Activated CD4-positive, alpha-beta T cell treated with anti-CD3 and anti-CD28 coated beads, Interleukin-2, Interleukin-4, amounts not matched to agents 100 ng/mL and 50 ng/mL, durations not matched to agents 16 hours and 8 hours (primary cell): ENCODE results near the gene SHISA9.

Source experiments
- DNase-seq: peaks from one replicate; pipeline ENCODE4 v3.0.0-alpha.2; 2020; ENCODE audit warnings: low spot score

Gene SHISA9

DNA sequence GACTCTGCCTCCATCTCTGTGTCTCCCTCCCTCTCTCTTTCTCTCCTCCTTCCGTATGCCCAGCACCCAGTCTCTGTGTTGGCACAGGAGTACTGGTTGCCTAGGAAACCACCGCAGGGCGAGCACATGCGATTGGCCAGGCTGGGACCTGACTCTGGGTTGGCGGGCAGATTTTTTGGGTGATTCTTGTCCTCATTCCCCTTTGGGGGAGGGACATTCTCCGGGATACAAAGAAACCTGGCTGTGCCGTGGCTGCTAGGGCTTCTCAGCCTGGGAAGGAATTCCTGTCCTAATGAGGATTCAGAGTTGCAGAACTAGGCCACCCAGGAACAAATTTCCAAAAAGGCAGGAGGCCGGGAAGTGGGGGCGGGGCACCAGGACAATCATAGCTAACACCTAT lies 168.9 kb downstream of the SHISA9 start:
- no peak for DNase-seq

DNA sequence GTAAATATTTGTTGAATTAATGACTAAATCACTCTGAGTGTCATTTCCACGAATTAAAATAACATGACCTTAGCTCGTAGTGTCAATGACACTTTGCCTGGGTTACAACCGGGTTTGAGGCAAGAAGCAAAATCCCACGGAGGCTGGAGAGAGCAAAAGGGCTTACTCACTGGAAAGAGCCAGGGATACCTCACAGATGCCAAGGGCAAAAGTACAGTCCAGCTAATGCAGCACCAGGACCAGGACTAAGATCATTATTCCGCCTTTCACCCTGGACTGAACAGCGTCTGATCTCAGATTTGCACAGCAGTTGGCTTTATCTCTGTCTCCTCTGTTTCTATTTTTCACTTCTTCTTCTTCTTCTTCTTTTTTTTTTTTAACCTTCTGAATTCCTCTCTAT lies 175.5 kb downstream of the SHISA9 start:
- no peak for DNase-seq

DNA sequence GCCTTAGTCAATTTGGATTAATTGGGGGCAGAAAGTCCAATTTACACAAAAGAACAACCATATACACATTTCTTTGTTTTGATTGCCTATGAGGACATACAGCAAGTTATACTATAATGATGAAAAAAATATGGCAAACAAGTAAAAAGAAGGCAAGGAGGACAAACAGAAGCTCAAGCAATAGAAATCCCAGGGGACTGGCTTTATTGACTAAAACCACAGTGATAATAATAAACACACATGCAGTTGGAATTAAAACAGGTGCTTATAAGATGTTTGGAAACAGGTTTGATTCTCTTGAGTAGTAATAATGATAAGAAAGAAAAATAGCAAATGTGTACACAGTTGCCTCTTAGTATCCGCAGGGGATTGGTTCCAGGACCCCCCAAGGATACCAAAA lies 176.4 kb downstream of the SHISA9 start:
- DNase-seq = no peak

DNA sequence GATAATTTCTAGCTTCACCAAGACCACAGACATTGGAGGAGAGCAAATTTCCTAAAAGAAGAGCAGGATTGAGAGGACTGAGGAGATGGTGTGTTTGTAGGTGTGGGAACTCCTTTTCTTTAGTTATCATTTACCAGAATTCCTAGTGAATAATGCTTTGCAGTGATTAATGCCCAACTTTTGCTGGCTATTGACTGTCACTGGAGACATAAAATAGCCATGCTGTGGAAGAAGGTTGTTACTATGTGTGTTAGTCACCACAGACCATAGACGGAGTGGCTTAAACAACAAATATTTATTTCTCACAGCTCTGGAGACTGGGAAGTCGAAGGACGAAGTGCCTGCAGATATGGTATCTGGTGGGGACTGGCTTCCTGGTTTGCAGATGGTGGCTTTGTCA lies 179.1 kb downstream of the SHISA9 start:
- DNase-seq = no peak

DNA sequence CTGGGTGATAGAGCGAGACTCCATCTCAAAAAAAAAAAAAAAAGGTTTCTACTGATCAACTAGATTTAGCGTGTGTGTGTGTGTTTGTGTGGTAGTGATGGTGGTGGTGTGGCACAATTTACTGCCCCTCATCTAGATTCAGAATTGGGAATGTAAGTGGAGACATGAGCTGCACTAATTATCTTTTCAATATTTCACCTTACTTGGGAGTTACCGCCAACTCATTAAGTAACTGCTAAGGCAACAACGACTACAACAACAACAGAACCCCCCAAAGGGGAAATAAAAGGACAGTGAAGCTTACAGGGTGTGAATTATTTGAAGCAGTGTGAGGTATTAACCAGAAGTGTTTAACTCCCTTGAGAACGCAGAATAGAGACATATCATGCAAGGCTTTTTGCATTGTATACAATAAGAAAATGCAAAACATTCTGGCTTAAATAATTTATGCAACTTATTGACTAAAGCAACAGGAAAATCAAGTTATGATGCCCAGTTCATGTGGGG lies 180.5 kb downstream of the SHISA9 start:
- no peak for DNase-seq

DNA sequence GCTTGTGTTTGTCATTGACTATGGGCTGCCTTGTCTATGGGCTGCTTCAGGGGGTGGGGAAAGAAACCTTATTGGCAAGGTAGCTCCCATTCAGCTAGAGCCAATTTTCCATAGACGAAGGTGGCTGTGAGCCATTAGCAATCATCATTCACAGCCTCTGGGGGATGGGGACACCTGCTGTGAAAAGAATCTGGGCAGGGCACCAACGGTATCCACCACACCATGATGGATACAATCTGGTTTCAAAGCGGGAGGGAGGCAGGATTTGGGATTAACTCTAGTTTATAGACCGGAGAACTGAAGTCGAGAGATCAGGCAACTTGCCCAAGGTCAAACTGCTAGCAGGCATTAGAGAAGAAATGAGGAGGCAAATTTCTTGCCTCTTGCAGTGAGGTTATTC lies 182.3 kb downstream of the SHISA9 start:
- DNase-seq = no peak

DNA sequence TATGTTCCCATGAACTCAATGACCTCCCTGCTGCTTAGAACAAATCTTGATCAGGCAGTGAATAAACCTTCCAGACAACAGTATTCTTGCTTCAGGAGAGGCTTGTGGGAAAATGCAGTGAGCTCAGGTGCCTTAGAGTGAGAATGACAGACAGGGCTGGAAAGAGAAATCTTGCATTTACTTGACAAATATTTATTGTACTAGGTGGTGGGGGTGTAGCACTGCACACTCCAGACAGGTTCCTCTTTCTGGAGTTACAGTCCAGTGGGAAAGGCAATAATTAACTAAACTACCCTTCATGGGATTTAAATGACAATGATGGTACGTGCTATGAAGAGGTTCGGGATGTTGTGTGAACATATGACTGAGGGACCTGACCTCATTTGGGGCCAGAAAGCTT lies 182.9 kb downstream of the SHISA9 start:
- DNase-seq = no peak

DNA sequence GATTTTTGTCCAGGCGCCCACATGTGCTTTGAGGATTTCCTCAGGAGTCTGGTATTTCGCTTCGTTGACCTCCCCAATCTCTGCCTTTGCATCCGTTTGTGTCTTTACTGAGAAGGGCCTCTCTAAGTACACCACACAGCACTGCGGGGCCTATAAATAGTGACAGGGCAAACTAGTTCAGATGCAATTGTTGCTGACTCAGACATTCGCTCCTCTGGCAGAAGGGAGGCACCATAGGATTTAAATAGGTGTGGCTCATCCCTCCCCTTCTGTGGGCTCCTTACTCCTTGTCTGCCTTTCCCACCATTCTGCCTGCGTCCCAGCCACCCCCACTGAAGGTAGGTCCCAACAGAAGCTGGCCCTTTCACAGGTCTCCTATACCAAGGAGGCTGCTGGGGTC lies 192.3 kb downstream of the SHISA9 start:
- DNase-seq = no peak

DNA sequence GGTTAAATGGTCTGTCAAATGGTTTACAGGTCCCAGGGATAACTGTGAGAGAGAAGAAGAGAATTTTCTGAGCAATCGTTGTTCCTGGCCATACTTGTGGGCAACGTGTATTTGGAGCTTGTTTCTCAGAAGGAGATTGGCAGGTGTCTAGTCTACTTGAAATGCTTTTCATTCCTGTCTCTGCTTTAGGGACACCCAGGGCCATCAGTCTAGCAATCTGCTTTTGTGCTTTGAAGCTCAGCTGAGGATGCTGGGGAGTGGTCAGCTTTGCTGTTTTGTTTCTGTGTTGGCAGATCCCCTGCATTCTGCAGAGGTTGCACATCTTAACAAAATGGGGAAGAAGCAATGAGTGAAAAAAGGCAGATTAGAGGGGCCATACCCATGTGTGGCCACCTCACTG lies 193.7 kb downstream of the SHISA9 start:
- DNase-seq = no peak

DNA sequence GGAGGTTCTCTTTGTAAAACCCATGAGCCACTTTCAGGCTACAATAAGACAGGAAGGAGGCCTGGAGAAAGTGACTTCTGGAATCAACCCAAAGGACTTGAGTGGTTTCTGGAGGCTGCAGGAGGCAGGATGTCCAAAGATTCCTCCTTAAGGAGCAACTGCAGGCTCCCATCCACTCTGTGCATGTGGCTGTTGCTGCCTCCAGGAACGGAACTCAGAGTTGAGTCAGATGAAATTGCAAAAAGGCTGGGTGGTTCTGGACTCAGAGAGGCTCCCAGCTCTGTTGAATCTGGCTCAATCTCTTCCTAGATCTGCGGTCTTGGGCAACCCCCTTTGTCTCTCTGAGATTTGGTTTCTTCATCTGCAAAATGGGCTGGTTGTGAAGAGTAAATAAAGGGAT lies 197.1 kb downstream of the SHISA9 start:
- no peak for DNase-seq

DNA sequence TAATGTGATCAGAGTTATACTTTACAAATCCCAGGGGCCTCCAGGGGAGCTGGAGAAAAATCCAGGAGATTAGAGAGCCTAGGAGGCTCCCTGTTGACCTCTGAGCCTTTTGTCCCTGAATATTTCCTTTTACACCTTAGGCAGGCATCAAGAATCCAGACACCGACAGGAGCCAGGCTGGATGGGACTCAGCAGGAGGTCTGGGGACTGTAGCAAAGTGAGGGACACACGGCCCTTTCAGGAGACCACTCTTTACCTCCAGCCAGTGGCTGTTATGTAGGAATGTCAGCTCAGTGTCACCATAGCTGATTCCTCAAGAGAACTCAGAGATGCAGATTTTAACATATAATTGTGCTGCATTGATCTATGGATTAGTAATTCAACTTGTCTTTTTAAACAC lies 198.4 kb downstream of the SHISA9 start:
- DNase-seq = no peak

DNA sequence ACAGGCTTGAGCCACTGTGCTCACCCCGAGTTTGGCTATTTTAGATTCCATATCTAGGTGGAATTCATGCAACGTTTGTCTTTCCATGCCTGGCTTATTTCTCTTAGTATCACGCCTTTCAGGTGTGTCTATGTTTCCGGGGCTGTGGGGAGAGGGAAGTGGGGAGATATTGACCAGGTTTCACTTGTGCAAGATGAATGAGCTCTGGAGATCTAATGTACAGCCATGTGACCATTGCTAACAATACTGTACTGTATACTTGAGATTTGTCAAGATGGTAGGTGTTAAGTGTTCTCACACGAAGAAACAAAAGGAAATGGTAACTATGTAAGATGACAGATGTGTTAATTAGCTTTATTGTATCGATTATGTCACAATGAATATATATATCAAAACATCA lies 199.6 kb downstream of the SHISA9 start:
- no peak for DNase-seq

DNA sequence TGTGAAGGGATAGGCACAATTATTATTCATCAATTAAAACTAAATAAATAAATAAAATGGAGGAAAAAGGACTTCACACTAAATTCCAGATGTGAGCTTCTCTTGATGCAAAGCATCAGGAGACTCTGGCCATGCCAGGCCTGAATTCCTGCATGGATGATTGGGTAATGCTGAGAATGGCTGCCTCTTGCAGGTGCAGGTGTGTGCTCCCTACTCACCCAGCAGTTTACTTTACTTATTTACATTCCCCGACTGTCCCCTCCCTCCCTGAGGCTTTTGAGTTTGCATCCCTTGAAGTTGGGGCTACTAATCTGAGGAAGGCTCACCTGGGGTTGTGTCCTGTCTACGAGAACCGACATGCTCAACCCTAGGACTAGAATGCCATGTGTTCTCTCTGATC lies 200.4 kb downstream of the SHISA9 start:
- no peak for DNase-seq

DNA sequence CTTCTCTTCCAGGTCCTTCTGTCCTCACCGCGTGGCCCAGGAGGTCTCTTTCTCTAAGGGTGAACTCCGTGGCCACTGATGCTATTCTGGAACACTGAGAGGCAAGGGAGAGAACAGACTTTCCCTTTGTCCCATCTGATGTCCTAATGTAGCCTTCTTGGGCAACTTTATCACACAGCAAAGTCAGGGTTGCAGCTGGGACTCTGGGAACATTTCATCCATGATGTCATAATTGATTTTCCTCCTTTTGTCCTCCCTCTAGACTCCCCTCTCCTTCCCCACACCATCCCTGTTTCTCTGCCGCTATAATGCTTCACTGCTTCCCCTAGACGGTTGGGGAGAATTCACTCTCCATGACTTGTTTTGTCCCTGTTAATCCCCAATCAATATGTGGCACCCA lies 201.0 kb downstream of the SHISA9 start:
- DNase-seq = no peak

DNA sequence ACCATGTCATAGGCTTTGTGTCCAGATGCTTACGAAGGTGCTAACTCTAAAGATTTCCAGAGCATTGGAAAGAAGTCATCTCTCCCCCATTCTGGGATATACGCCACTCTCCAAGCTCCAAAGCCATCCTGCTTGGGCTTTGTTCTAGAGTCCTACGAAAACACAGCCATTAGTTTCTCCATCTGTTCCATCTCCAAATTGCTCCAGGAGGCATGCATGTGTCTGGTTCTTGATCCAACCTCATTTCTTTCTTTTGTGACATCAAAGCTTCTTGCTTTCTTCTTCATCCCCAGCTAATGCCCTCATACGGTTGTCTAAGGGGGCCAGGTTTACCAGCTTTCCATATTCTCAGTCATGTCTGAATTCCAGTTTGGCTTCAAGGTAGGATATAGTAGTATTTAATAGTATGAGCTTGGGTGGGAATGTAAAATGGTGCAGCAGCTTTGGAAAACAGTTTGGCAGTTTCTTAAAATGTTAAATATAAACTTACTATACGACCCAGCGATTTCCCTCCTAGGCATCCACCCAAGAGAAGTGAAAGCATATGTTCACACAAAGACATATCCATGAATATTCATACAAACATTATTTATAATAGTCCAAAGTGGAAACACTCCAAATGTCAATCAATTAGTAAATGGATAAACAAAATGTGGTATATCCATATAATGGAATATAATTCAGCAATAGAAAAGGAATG lies 202.6 kb downstream of the SHISA9 start:
- DNase-seq = no peak

DNA sequence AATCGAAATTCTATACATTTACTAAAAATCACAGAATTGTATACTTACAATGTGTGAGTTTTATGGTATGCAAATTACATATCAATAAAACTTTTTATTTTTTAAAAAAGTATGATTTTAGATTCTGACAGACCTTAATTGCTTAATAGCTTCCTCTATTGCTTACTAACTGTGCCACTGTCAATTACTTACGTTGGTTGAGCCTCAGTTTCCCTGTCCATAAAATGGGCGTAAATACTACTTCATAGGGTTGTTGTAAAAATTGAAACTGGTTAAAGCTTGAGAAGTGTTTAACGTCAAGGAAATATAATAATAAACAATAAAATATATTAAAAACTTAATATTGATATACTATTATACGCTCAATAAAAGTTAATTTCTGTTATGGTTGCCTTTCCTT lies 203.4 kb downstream of the SHISA9 start:
- DNase-seq = no peak

DNA sequence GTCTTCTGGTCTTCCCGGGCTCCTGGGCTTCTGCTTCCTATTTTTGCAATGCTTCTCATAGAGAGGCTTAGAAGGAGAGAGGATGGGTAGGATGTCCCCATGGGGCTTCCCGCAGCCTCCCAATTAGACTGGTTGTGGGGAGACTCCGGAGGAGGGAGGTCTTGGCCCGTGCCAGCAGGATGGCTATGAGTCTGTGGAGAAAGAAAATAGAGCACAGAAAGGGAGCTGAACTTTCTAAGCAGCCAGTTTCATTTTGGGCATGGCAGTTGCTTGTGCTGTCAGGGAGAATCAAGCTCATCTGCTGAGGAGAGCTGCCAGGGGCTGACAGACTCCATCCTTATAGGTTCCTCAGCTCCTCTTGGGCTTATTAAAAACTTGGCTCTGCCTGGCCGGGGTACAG lies 204.0 kb downstream of the SHISA9 start:
- DNase-seq = no peak

DNA sequence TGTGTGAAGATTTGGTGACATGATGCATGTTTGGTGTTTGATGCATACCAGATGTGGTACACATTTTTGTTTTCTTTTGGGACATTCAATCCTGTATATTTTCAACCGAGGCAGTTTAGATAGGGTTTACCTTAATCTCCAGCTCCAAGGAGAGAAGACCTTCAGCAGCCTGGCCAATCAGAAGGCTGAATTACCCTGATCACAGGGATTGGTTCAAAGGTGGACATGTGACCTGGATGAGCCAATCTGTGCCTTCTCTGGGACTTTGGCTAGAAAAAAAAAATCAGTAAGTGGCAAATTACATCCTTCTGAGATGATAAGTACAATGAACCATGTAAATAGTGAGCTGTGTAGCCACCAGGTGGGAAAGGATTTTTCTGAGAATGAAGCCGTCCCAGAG lies 205.1 kb downstream of the SHISA9 start:
- no peak for DNase-seq

DNA sequence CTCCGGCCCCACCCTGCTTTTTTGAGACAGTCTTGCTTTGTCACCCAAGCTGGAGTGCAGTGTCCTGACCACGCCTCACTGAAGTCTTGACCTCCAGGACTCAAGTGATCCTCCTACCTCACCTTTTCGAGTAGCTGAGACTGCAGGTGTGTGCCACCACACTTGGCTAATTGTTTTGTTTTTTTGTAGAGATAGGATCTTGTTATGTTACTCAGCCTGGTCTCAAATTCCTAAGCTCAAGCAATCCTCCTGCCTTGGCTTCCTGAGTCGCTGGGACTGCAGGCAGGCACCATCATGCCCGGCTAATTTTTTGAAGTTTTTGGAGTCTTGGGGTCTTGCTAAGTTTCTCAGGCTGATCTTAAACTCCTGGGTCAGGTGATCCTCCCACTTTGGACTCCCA lies 206.7 kb downstream of the SHISA9 start:
- no peak for DNase-seq

DNA sequence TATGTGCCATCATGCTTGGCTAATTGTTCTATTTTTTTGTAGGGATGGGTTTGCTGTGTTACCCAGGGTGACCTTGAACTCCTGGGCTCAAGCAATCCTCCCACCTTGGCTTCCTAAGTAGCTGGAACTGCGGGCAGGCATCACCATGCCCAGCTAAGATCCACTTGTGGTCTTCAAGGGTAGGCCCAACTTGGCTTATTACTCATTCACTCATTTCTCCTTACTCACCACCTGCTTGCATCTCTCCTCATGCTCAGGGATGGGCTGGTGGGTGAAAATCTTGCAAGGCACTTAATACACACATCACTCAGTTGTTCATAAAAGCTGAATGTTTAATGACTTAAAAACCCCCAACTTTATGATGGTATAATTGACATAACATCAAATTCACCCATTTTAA lies 207.8 kb downstream of the SHISA9 start:
- DNase-seq = no peak

DNA sequence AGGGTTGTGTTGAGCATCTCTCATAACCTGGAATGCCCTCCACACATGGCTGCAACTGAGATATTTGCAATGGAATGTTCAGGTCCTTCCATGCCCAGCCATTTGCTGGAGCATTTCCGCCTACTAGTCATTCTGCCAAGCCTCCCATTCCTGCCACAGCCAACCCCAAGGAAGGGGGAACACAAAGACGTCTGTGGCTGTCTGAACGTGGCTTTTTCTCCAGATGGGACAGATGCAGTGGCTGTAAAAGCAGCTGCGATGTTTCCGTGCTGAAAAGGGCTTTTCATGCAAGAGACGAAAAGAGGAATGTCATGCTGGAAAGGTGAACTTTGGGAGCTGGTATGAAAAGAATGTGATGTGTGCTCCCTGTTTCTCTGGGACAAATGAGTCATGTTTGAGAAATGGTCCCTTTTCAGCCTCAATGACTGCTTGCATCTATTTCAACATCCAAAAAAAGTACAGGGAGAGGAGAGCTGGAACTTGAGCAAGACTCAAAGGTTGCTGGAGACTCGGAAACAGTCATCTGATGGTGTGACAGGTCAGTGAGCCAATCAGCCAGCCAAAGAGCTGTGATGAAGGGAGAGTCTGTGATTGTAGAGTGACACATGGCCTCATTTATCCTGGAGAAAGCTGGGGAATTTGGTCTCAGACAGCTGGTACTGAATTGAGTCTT lies 208.9 kb downstream of the SHISA9 start:
- DNase-seq = no peak

DNA sequence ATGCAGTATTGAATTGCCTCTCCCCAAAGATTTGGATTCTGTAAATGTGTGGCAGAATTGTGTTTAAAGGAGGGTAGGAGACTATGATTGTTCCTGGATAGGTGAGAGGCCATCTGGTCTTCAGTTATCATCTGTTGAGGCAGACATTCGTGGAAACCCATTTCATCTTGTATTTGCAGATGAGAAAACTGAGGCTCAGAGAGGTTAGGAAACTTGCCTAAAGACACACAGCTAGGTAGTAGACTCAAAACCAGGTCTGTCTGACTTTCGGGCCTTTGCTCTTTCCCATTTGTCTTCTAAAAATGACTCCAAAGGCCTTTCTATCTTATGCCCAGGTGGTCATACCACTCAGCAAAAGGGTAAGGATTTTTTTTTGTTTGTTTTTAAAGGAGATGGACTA lies 210.3 kb downstream of the SHISA9 start:
- DNase-seq = no peak

DNA sequence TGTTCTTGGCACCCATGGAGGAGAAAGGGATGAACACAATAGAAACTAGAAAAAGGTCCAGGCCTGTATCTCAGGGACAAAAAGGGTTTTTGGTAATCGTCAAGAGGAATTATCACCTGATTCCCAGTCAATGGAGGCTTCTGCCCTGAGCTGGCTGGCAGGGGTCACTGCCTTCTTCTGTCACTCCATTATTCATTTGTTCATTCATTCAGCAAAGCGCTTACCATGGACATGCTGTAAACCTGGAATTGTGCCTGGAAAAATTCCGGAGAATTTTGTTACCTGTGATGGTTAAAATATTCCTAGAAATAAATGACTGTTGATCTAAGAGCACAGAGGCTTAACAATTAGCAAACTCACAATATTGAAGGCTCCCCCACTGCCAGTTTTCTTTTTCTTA lies 212.3 kb downstream of the SHISA9 start:
- no peak for DNase-seq

DNA sequence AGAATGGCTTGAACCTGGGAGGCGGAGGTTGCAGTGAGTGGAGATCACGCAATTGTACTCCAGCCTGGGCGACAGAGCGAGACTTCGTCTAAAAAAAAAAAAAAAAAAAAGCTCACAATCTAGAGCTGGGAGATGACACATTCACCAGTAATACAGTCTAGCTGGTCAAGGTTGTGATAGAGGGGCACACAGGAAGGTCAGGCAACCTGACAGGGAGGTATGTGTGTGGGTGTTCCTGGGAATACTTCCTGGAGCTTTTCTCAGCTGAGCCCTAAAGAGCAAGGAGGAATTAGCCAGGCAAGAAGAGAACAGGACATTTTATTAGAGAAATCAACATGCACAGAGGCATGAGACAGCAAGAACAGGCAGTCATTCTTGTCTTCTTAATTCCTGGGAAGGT lies 216.7 kb downstream of the SHISA9 start:
- no peak for DNase-seq
